HG02884 (cell line): ENCODE measurements around the gene SLC39A2.
"Not testable (repeated sequence)": the region's sequence is repeated elsewhere in the genome, so short reads cannot be mapped to it uniquely, and the experiment has no call there.

Source experiments
- ATAC-seq: cut with Tn5 transposase; IDR thresholded peaks from one replicate; pipeline ENCODE4 v1.9.1; 2021; ENCODE audit warnings: mild to moderate bottlenecking, moderate library complexity; ENCODE audit not compliant: unreplicated experiment

The SLC39A2 gene

DNA sequence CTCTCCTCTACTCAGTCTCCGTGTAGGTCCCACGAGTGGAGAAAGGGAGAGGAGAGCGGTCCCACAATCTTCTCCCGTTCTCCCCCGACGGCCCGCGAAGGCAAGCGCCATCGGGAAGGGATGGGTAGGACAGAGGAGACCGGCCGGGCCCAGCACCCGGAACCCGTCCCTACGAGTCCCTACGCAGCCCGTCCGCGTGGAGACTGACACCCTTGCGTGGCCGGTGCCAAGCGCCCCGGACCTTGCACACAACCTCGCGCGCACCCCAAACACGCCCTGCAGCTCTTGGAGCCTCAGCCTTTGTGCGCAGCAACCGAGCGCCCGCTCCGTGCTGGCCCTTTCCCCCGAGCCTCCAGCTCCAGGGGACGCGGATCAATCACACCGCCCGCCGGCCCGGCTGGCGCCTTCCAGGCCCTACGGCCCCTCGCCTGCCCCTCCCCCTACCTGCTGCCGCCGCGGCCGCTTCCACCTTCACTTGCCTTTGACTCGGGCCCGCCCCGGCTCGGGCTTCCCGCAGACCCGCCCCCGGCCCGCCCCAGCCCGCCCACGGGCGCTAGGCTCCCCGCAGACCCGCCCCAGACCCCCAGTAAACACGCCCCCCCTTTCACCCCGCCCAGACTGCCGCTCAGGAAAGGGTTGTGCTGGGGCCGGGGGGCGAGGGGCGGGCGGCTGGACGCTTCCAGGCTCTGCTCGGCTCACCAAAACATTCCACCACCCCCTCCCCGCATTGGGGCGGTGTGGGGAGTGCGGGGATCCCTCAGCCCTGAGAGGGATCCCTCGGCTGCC lies 25.7 kb downstream of the SLC39A2 start, which contains the start of gene NDRG2:
Gene NDRG2, minus strand, starts transcription at position 477 of the 786 bp plus-strand sequence. CDS start 1,746 bp downstream, outside the sequence.
- ATAC-seq: no peak

DNA sequence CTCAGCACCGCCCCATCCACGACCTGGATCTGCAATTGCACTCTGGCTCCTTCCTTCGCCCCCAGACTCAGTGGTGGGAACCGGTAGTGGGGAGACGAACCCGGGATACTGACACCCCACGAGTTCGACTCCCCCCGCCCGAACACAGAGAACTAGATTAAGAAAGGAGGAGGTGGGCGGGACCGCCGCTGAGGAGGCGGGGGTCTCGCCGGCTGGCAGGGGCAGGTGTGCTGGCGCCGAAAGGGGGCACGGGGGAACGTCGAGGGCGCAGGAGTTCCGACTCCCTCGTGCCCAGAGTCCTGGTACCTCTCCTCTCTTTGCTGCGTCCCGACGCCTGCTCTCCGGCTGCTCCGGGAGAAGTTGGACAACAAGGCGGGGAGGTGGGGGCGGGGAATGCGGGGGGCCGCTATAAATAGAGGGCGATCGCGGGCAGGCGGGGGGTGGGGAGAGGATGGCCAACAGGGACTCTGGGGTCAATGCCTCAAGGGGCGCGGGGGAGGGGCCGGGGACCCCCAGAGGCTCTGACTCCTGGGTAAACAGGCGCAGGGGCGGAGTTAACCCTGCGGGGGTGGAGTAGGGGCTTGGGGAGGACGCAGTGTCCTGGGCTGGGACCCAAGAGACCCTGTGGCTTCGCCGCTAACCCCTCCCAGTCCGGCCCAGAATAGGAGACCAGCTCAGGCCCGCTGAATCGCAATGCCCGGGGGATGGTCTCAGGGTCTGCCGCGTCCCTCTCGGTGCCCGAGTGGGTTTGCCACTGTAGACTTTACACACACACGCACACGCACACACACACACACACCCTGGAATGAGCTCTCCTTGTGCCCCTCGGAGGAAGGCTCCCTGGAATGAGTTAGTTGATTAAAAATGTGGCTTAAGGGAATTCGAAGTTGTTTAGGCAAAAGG lies 26.5 kb downstream of the SLC39A2 start:
- no peak for ATAC-seq

DNA sequence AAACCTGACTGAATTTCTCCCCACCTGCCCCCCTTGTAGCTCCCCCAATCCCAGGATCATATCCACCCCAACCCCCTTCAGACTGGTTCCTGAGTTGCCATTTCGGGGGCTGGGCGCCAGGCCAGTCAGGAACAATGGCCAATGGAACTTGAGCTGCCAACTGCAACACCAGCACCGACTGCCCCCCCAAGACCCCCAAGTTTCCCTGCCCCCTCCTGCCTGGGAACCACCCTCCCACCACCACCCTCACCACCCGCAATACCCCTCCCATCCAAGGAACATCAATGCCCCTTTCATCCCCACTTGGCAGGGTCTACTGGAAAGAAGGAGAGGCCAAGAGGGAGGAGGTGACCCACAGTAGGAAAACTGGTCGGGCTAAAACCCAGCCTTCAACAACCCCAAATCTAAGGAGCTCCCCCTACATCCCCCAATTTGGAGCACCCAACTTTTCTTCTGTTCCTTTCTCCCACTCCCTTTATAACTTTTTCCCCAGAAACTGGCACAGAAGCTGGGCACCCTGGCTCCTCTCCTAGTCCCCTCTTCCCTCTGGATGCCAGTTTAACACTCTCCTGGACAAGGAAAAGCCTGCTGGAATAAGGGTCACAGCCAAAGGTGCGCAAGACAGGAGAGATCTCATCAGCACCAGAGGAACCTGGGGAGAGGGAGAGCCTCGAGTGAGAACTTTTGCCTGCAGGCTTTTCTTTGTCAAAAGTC lies 27.3 kb downstream of the SLC39A2 start:
- ATAC-seq: no peak

DNA sequence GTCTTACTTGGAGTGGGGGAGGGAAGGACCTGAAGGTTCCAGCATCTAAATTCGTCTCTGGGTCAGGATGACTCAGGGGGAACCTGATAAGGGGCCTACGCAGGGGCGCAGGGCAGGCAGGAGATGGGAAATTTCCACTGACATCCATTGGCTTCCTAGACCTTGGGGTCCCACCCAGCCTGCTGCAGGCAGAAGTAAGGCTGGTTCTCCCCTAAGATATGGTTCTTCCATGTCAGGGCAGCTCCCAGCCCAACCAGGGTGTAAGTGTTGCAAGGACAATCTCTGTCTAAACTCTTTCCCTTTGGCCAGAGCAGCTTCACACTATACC lies 27.9 kb downstream of the SLC39A2 start:
- no peak for ATAC-seq

DNA sequence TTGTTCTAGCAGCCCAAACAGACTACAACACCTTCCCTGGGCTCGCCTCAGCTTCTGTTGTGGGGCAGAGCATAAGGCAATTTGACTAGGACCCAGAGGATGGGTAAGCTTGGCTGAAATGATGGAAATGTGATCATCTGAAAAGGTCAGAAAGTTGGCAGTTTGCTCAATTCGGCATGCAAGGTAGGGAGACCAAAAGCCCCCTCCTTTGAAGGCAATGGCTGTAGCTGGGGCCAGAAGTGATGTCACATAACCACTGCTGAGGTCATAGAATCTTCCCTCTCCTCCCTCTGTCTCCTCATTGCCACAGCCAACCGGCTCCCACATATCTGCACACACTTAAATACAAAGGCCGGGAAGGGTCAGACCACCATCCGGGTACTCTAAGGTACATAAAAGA lies 30.8 kb downstream of the SLC39A2 start, which contains the start of gene TPPP2:
Gene TPPP2, plus strand, starts transcription at position 301 of the 400 bp plus-strand sequence. CDS start 365 bp downstream, outside the sequence.
- no peak for ATAC-seq

DNA sequence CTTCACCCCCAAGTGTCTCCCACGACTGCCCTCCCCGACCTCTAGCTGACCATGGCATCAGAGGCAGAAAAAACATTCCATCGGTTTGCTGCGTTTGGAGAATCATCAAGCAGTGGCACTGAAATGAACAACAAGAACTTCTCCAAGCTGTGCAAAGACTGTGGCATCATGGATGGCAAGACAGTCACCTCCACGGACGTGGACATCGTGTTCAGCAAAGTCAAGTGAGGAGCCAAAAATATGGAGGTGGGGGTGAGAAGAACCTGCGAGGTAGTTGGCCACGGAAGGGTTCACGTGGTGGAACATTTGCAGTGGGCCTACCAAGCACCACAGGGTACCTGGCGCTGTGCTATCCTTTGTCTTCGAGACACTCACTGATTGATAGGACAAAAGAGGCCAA lies 31.4 kb downstream of the SLC39A2 start:
- no peak for ATAC-seq

DNA sequence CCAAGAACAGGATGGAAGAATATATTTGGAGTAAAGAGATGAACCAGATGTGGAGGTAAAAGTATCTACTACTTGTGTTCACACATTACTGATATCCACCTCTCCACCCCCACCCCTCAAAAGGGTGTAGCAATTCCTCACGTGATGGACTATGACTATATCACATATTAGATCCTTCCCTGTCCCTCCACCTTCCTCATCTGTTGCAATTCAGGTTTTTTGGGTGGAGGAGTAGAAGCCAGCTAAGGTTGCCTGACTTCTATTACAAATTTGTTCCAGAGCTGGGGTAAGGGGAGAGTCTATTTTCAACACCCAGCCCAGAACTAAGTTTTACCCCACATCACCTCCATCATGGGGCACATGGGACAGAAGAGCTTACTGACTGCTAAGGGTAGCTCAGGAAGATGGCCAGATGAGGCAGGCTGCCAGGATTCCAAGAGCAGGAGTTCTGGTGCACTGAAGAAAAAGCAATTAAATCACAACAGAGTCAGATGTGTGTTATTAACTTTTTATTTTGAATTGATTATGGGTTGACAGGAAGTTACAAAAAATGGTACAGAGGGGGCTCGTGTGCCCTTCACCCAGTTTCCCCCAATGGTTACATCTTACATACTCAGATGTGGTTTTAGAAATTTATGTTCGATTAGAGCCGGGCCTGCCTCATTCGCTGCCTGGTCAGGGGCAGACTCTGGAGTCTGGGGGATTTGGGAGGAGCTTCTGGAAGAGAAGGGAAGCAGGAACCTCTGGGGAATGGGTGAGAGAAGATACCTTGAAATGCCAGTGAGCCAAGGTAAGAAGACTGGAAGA lies 33.4 kb downstream of the SLC39A2 start:
- ATAC-seq: no peak

DNA sequence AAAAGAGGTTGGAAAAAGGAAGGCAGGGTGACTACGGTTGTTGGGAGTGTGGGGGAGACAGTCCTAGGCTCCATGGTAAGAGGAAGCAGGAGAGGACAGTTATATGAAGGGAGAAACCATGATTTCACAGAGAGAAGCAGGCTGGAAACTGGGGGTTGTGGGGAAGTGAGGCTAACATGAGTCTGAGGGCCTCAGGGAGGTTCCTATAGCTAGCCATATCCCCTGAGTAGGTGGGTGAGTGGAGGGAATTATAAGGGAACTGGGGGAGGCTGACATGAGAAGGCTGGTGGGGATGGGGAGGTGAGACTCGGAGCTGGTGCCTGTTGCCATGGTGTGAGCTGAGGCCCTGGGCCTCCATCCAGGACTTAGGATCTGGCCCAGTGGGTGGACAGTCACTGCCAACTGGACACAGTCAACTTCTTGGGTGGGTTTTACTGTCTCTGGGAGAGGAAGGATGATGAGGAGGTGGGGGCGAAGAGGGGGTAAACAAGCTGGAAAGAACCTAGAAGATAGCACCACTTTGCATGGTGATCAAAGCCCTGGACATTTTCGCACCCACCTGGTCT lies 34.1 kb downstream of the SLC39A2 start:
- ATAC-seq: no peak

DNA sequence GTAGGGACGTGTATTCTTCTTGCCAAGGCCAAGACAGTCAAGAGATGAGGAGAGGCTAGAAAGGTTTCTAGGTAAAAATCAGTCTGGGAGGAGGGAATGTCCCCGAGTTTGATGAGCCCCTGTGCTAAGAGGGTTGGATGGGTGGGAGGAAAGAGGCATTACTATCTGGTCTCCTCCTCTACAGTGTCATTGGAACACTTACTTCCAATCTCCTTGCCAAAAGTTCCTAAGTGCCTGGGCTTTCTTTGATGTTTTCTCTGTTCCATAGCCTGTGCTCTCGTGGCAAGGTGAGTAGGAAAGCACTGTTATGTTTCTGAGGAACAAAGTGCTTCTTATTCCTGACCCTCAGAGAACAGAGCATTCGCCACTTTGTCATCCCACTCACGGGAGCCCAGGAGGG lies 35.6 kb downstream of the SLC39A2 start, which contains the start of gene RNASE13:
Gene RNASE13, minus strand, starts transcription at position 101 of the 400 bp plus-strand sequence. CDS start 519 bp downstream, outside the sequence.
- ATAC-seq: no peak

DNA sequence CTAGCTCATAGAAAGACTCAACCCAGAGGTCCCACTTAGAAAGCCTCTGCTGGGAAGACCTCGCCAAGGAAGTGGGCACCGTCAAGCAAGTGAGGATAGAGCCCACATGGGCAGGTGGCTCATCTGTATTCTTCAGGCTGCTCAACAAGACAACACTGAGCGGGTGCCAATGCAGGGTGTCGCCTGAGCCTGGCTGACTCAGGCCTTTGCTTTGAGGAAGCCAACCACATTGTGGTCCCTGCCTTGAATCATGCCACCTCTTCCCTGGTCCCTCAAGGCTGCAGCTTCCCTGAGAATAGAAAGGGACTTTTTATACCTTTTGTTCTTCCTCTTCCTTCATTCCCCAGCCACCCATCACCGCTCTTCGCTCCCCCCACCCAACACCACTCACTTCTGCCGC lies 37.7 kb downstream of the SLC39A2 start:
- ATAC-seq: no peak

DNA sequence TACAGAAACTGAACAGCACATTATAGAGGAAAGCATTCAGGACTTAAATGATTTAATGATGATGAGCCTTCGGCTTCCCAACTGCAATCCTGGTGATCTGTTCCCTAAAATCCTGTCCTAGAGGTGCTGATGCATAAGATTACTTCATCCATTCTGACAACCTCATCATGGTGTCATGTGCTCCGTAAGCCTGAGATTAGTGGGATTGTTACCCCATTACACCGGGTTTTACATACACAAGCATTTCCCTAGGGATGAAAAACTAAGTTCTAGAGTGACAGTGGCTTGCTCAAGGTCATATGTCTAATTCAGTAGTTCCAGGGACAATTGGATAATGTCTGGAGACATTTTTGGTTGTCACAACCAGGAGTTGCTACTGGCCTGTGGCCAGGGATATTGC lies 38.1 kb downstream of the SLC39A2 start:
- no peak for ATAC-seq

DNA sequence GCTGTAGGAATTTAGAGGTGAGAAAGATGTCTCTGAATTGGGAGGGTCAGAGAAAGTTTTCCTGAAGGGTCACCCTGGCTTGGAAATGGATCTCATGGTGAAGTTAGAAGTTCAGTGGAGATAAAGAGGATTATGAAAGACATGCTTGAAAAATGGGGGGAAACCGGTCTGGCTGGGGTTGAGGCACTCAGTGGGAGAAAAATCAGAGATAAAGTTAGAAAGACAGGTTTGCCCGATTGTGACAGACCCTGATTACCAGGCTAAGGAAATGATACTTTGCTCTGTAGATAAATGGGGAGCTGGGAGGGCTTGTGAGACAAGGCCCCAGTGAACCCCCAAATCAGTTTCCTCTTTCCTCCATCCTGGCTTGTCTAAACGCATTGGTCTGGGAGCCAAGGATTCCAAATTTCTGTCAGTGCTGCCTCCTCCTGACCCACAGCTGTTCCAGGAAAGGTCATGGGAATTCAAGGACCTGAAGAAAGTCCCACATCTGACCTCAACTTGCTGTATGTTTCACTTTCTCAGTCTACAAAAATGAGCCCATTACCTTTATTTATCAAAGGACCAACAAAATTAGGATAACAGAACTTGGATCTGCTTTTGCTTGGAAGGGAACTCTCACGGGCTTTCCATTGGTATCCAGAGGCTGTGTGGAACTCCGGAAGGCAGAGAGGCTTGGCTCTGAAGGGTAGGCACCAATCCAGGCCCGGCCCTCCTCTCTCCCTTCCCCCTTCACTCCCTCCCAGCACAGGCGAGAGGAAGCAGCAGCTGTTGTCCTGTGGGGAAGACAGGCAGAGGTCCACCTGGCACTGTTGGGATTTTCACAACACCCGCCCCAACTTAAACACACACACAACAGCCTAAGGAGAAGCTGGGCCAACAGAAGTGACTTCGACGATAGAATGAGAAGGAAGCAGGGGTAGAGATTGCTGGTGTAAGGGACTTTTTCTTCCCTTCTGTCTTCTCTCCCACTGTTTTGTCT lies 39.6 kb downstream of the SLC39A2 start:
- no peak for ATAC-seq

DNA sequence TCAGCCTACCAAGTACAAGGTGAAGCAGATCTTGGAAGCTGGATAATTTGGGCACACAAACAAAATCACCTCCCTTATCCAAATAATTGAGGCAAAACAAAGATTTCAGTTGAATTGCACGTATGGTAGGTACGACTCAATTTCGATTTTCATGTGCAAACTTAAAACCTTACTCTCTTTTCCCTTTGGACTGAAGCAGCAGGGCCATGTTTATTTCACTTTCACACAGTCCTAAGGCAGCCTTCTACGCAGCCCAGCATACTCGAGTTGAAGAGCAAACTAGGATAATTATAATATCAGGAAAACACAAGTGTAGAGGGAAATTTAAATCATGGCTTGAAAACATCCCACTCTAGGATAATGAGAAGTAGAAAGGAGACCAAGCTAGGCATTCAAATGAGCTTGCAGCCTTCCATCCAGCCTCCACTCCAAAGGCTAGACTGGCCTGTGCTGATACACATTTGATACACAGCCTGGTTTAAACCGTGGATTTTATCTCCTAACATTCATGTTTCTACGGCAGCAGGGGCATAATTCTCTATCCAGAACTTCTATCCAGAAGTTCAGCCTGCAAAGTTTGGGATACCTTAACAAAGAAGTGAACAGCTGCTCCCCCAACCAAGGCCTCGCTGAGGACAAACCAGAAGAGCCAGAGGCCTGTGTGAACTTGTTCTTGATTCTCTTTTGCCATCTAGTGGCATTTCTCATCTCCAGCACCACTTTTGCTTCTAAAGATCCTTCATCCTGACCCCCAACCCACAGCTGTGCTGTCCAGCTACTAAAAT lies 40.7 kb downstream of the SLC39A2 start:
- ATAC-seq: no peak

DNA sequence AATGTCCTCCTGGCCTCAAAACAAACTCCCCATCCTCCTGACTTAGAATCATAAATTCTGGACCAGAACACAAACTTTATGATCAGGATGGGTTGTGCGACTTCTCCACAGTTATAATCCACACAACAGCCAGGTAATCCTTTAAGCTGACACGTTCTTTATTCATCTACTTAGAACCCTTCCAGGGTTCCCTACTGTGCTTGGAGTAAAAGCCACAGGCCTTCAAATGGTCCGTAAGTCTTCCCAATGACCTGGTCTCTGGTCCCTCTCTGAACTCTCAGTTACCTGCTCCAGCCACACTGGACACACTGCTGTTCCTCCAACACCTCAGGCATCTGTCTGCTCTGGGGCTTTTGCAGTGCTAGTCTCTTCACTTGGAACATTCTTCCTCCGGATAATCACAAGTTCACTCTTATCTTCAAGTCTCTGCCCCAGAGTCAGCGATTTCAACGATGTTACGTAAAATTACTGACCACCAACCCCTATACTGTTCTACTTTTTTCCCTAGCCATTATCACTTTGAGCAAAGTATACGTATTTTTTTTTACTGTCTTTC lies 41.4 kb downstream of the SLC39A2 start:
- no peak for ATAC-seq

DNA sequence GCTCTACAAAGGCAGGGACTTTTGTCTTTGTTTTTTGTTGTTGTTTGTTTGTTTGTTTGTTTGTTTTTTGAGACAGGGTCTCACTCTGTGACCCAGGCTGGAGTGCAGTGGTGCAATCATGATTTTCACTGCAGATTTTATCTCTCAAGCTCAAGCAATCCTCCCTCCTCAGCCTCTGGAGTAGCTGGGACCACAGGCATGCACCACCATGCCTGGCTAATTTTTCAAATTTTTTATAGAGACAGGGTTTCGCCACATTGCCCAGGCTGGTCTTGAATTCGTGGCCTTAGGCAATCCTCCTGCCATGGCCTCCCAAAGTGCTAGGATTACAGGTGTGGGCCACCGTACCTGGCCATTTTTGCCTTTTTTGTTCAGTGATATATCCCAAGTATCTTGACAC lies 41.8 kb downstream of the SLC39A2 start:
- not testable (repeated sequence) for ATAC-seq

DNA sequence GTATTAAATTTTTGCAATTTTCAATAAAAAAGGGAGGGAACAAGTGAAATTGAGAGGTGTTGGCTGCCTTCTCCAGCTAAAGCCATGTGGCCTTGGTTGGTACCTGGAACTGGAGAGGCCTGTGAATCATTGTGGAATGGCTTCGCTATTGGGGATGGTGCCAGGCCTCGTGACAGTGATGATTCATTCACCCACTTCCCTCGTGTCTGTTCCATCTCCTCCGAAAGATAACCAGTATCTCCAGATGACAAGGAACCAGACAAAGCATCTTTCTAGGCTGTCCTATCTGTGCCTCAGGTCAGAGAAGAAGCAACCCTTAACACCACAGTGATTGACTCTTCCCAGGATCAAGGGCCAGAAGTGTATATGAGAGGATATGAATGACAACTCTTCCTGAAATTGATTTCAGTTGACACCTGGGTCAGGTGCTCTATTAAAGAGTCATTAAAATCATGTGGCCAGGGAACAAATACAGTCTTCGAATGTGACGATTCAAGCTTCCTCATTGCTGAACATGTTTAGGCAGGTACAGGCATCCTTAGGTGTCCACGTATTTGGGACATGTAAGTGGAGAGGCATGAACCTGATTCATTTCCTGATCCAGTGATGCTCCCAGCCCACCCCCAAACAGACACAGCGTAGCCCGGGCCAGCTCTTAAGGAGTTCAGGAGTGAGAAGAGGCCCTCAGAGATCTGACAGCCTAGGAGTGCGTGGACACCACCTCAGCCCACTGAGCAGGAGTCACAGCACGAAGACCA lies 42.8 kb downstream of the SLC39A2 start, which contains the start of gene RNASE7:
Gene RNASE7, plus strand, starts transcription at position 687 of the 758 bp plus-strand sequence. CDS start 631 bp downstream, outside the sequence.
- ATAC-seq: no peak

DNA sequence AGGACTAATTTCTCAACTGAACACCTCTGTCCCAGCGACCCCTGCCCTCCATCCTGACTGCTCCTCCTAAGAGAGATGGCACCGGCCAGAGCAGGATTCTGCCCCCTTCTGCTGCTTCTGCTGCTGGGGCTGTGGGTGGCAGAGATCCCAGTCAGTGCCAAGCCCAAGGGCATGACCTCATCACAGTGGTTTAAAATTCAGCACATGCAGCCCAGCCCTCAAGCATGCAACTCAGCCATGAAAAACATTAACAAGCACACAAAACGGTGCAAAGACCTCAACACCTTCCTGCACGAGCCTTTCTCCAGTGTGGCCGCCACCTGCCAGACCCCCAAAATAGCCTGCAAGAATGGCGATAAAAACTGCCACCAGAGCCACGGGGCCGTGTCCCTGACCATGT lies 43.8 kb downstream of the SLC39A2 start:
- no peak for ATAC-seq
